ENCODE measurements around the gene EBF3. TPM values are rescaled to one million over a fixed set of nuclear protein-coding genes. Genes with fewer than 3 reads are reported as not detected.

Gene EBF3
- total RNA-seq, 4 donors from 2014 or later: 0.77 to 10.7 (median 6.0) TPM

GRCh38 chr10:129978322-129978721 lies 14.2 kb upstream of the EBF3 start:
- H3K27me3 ChIP-seq: peaks cover 0 to 3% of the 10 kb centered on the region in 2 donors
- intact Hi-C loops (cut with DNase I; ENCODE audit: low total_unique reads): no loop called here

GRCh38 chr10:129977794-129978193 lies 13.7 kb upstream of the EBF3 start:
- DNase-seq: no peak
- no peaks in the 10 kb centered on the region for H3K36me3 ChIP-seq
- no peaks in the 10 kb centered on the region for H3K4me1 ChIP-seq
- H3K27ac ChIP-seq: no peak overlapping the region
- no peak for TF ChIP-seq POLR2A (IDR thresholded peaks at IDR 0.05)
- TF ChIP-seq CTCF (IDR thresholded peaks at IDR 0.05): no peak
- intact Hi-C loops (cut with DNase I; ENCODE audit: low total_unique reads): no loop called here
- H3K4me3 ChIP-seq: no peak overlapping the region
- peaks cover 0 to 3% of the 10 kb centered on the region in 2 donors for H3K27me3 ChIP-seq
- peaks cover 0 to 6% of the 10 kb centered on the region in 2 donors for H3K9me3 ChIP-seq

More at GRCh38 chr10:129978322-129978721, 14.2 kb upstream of the EBF3 start:
- no peak for TF ChIP-seq CTCF (IDR thresholded peaks at IDR 0.05)
- no peak for TF ChIP-seq POLR2A (IDR thresholded peaks at IDR 0.05)
- no peaks in the 10 kb centered on the region for H3K36me3 ChIP-seq
- H3K9me3 ChIP-seq: peaks cover 0 to 6% of the 10 kb centered on the region in 2 donors
- H3K4me1 ChIP-seq: no peaks in the 10 kb centered on the region
- DNase-seq: no peak
- H3K27ac ChIP-seq: no peak overlapping the region
- H3K4me3 ChIP-seq: no peak overlapping the region

- Histone ChIP-seq H3K36me3 (no peaks in the 10 kb centered on the region), H3K9me3 (no peaks in the 10 kb centered on the region), H3K4me1 (peaks cover 0 to 8% of the 10 kb centered on the region in 2 donors), H3K4me3 (no peak overlapping the region), H3K27ac (no peak overlapping the region), H3K27me3 (peaks cover 21 to 27% of the 10 kb centered on the region in 2 donors)
- TF ChIP-seq CTCF (IDR thresholded peaks at IDR 0.05) (no peak), POLR2A (IDR thresholded peaks at IDR 0.05) (no peak)
- intact Hi-C loops (cut with DNase I; ENCODE audit: low total_unique reads): loop anchor here (5.0 kb wide), 1 partner anchor 941 kb away; no protein-coding TSS in a partner anchor
- no peak for DNase-seq
Measured at GRCh38 chr10:129973674-129974059, 9.6 kb upstream of the EBF3 start.

- no peaks in the 10 kb centered on the region for H3K9me3 ChIP-seq
- peaks cover 0 to 8% of the 10 kb centered on the region in 2 donors for H3K4me1 ChIP-seq
- DNase-seq: no peak
- H3K36me3 ChIP-seq: no peaks in the 10 kb centered on the region
- TF ChIP-seq CTCF (IDR thresholded peaks at IDR 0.05): no peak
- TF ChIP-seq POLR2A (IDR thresholded peaks at IDR 0.05): no peak
- no peak overlapping the region for H3K27ac ChIP-seq
- peaks cover 22 to 32% of the 10 kb centered on the region in 2 donors for H3K27me3 ChIP-seq
- H3K4me3 ChIP-seq: no peak overlapping the region
- intact Hi-C loops (cut with DNase I; ENCODE audit: low total_unique reads): loop anchor here (5.0 kb wide), 1 partner anchor 941 kb away; no protein-coding TSS in a partner anchor
Measured at GRCh38 chr10:129972966-129973673, 9.0 kb upstream of the EBF3 start.

- Histone ChIP-seq H3K27ac (no peak overlapping the region), H3K36me3 (no peaks in the 10 kb centered on the region), H3K27me3 (peaks cover 30 to 40% of the 10 kb centered on the region in 2 donors), H3K4me1 (peaks cover 0 to 8% of the 10 kb centered on the region in 2 donors), H3K4me3 (no peak overlapping the region), H3K9me3 (no peaks in the 10 kb centered on the region)
- no peak for TF ChIP-seq POLR2A (IDR thresholded peaks at IDR 0.05)
- TF ChIP-seq CTCF (IDR thresholded peaks at IDR 0.05): no peak
- DNase-seq: no peak
- intact Hi-C loops (cut with DNase I; ENCODE audit: low total_unique reads): loop anchor here (5.0 kb wide), 1 partner anchor 940 kb away; no protein-coding TSS in a partner anchor
Measured at GRCh38 chr10:129972145-129972965, 8.3 kb upstream of the EBF3 start.
